GM18507 (cell line): Measurements from ENCODE around the gene ZNF512.
"Not testable (repeated sequence)": the region's sequence is repeated elsewhere in the genome, so short reads cannot be mapped to it uniquely, and the experiment has no call there.

ENCODE experiments used
- DNase-seq: peaks from one replicate; pipeline ENCODE4 v3.0.0; 2011; ENCODE audit warnings: low read depth; ENCODE audit not compliant: insufficient read length; ENCODE audit errors: extremely low spot score
- FAIRE-seq: peaks from 2 replicates; lab custom pipeline; 2011; peaks lifted over from hg19 to GRCh38; lab: Jason Lieb, UNC

The ZNF512 gene

DNA sequence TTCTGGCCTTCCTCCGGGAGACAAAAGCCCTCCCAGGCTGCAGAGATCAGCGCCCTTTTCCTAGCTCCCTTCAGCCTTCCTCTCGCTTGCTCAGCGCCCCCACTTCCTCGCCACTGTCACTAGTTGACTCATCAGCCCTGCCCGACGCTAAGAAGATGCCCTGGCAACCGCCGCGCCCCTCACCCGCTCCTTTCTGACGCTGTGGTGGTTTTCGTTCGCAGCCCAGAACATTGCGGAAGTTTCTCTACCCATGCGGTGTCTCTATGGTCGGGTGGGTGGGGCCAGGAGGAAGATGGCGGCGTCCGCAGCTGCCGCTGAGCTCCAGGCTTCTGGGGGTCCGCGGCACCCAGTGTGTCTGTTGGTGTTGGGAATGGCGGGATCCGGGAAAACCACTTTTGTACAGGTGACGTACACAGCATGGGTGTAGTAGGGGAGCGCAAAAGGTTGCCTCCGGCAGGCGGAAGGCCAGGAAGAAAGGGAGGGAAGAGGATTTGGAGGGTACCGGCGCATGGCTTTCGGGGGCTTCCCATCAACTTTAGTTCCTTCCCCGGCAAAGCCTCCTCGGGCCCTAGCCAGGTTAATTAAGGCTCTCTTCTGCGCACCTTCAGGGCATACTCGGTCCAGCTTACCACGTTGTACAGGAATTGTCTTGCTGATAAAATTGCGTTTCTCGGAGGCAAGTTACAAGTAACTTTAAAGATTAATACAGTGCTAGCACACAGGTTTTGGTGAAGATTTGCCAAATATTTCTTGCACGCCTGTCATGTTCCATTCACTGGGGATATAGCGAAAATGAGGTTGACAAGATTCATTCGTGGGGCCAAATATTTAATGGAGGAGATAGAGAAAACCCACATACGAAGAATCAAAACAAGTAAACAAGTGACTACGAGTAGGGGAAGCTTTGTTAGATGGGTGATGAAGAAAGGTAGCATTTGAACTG, 46.2 kb downstream of the ZNF512 start, which contains the start of the genes CCDC121 and GPN1:
Gene CCDC121, minus strand, starts transcription at position 246 of the 943 bp plus-strand sequence. CDS start 1,213 bp downstream, outside the sequence.
Gene GPN1, plus strand, starts transcription at position 284 of the 943 bp plus-strand sequence. Its CDS starts 9 bp downstream, at position 293.
- peak; percentile 91 for FAIRE-seq
- peak; percentile 84 for DNase-seq

DNA sequence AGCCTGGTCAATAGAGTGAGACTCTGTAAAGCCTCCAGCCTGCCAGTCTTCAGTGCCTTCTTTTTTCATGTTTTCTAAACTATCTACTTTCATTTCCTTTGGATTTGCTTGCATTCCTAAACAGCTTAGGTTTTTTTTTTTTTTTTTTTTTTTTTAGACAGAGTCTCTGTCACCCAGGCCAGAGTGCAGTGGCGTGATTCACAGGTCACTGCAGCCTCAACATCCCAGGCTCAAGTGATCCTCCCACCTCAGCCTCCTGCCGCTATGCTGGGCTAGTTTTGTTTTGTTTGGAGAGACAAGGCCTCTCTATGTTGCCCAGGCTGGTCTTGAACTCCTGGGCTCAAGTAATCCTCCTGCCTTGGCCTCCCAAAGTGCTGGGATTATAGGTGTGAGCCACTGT, 47.4 kb downstream of the ZNF512 start:
- not testable (repeated sequence) for FAIRE-seq, DNase-seq

DNA sequence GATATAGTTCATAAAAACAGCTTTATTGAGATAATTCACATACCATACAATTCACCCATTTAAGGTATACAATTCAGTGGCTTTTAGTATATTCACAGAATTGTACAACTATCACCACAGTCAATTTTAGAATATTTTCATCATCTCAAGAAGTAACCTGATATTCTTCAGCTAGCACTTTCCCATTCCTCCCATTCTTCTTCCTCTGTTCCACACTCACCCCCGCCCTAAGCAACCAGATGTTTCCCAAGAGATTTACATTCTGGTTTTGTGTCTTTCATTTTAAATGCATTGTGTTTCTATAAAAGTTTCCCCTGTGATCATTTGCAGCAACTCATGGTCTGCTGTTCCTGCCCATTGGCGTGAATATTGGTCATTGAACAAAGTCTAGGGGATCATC, 51.4 kb downstream of the ZNF512 start:
- no peak for DNase-seq

DNA sequence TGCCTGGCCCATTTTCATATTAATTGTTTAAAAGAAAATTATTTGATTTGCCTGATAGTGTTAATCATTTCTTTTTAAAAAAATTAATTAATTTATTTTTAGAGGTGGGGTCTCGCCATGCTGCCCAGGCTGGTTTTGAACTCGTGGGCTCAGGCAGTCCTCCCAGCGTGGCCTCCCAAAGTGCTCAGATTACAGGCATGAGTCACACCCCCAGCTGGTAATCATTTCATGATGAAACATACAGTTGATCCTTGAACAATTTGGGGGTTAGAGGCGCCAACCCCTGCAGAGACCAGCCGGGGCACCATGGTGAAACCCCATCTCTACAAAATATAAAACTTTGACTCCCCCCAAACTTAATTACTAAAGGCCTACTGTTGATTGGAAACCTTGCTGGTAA, 53.9 kb downstream of the ZNF512 start:
- FAIRE-seq (no peak), DNase-seq (no peak)

More for the DNA sequence above, 51.4 kb downstream of the ZNF512 start:
- no peak for FAIRE-seq

DNA sequence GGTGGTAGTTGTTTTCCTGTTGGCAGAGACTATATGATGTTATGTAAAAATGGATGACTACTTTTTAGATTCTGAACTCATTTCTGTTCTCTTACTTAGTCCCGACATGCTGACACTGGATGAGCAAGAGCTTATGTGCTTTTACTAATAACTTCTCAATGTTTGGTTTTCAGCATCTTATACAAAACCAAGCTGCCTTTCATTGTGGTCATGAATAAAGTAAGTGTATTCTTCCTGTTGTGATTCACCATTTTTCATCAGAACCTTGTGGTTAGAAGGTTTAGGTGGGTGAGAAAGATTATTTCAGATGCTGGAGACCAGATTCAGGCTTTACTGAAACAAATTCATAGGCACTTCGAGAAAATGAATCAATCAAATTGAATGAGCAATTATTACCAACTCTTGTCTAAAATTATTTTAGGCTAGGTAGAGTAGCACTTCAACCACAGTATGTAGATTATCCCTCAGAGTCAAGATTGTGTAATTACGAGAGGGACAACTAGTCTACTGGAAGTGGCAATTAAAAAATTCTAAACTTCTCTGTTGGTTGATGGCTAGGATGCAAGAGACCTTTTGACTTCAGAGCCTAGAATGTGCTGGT, 55.3 kb downstream of the ZNF512 start:
- no peak for FAIRE-seq
- DNase-seq: no peak

DNA sequence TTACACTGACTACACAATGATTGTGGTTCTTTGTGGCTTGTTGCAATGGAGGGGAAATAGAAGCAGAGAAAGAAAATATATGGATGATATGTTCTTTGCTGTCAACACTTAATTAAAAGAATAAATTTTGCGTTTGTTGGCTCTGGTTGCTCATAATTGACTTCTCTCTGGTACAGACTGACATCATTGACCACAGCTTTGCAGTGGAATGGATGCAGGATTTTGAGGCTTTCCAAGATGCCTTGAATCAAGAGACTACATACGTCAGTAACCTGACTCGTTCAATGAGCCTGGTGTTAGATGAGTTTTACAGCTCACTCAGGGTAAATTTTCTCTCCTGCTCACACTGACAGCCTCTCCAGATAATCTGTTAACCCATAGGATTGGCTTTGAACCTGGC, 55.9 kb downstream of the ZNF512 start:
- DNase-seq (no peak), FAIRE-seq (no peak)

GRCh38 chr2:27640722-27641245, 57.9 kb downstream of the ZNF512 start:
- DNase-seq (no peak), FAIRE-seq (no peak)

DNA sequence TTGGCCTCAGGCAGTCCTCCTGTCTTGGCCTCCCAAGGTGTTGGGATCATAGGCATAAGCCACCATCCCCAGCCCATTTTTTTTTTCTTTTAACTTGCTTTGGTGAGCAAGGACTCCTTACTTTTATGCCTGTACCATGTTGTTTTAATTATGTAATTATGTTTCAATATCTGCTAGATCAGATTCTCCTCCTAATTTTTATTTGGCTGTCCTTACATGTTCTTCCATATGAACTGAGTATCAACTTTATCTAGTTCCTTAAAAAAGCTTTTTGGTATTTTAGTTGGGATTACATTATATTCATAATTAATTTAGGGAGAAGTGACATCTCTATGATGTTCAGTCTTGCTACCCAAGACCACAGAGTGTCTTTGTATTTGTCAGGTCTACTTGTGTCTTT, 62.4 kb downstream of the ZNF512 start:
- DNase-seq (no peak), FAIRE-seq (no peak)

DNA sequence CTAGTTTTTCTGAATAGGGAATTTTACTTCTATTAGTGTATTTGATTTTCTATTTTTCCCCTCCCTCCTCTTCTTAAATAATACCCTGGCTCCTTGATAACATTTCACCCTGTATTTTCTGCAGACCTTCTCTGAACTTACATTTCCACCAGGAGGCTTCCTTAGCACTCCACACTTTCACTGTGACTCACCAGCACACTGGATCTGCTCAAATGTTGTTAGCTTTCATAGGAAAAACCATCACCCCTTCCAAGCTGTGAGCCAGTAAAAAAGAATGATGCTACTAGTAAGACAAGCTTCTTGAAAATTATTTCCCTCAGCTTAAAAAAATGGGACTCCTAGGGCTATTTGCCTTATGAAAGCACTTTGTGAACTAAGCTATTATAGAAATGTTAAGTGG, 64.4 kb downstream of the ZNF512 start:
- DNase-seq (no peak), FAIRE-seq (no peak)

- FAIRE-seq (no peak), DNase-seq (no peak)
Measured at GRCh38 chr2:27647737-27648136, 64.9 kb downstream of the ZNF512 start.

DNA sequence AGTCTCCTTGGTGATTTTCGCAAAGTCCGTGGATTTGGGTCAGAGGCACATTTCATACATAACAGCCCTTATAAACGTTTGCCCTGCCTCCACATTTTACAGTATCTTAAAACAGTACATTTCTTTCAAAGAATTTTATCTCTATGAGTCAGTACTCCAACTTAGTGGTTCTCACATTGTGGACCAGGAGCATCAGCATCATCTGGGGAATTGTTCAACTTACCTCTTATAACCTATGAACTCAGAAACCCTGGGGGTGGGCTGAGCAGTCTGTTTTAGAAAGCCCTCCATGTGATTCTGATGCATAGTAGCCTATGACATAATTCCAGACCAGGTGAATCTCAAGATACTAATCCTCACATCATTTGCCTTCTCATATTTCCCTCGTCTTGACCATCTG, 68.2 kb downstream of the ZNF512 start:
- DNase-seq (no peak), FAIRE-seq (no peak)

DNA sequence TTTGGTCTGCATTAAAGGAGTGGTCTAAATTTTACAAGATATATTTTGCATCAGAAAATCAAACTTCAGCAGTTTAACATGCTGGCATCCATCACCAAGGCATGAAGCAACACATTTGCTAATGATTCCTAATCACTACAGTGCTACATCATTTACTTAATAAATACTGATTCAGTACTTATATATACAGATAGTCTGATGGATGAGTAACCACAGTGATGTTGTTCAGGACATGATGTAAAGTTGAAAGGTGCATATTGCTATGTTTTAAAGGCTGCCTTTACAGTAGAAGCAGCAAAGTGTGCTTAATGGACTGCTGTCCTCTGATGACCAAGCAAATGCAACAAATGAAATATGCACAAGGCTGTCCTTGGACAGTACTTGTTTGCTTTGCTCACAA, 69.5 kb downstream of the ZNF512 start:
- FAIRE-seq (no peak), DNase-seq (no peak)

DNA sequence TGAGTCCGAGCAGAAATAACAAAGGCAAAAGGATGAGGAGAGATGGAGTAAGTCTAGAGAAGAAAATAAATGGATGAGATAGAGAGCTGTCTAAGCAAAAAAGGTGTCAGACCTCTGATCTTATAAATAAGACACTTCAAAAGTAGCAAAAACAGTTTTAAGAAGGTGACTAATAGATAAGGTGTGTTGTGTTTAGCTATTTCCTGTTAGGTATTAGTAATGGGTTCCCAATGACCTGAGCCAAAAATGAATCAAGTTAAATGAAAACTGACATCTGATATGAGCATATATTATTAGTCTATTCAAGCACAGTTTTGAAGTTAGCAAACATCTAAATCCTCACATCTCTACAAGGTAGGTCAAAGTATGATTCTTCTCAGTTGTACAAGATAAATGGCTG, 69.9 kb downstream of the ZNF512 start:
- FAIRE-seq (no peak), DNase-seq (no peak)

DNA sequence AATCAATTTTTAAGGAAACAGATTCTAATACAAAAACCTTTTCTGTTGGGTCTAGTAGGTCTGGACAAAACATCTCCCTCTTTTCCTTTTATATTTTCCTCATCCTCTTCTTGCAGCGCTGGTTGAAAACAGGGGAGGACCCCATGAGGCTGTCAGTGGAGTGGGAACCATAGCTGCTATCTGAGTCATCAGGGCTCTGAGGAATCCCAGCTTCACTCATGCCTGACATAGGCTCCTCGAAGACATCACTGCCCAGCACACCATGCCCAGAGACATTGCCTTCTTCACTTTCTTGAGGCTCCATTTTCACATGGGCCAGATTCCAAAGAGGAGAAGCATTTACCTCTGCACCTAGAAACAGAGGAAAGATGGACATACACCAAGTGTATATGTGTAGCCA, 70.6 kb downstream of the ZNF512 start:
- DNase-seq: no peak
- FAIRE-seq: no peak

GRCh38 chr2:27655155-27655951, 72.5 kb downstream of the ZNF512 start:
- FAIRE-seq (no peak), DNase-seq (no peak)

- FAIRE-seq: no peak
- DNase-seq: no peak
Measured at GRCh38 chr2:27661371-27661770, 78.5 kb downstream of the ZNF512 start.

DNA sequence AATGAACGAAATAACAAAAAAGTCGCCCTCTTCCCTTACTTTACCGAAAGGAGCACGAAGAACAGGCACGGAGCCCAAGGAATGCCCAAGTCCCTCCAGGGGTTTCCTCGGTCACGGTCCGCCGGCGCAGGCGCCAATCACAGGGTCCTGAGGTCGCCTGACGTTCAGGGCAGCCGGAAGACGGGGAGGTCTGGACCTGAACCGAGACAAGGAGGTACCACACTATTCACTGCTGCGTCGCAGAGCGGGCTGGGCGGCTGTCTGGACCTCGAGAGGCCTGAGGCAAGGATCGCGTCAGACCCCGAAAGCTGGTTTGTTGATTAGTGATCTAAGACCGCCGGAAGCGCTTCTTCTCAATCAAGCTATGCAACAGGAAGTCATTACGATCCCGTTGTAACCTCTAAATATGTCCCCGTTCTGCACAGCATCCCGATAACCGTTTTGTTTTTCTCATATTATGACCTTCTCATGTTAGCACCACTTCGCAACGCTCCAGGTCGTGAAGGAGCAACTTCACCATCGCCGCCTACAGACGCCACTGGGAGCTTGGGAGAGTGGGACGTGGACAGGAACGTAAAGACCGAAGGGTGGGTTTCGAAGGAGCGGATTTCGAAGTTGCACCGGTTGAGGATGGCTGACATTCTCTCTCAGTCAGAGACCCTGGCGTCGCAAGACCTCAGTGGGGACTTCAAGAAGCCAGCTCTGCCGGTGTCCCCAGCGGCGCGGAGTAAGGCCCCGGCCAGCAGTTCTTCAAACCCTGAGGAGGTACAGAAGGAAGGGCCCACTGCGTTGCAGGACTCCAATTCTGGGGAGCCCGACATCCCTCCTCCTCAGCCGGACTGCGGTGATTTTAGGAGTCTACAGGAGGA, 80.7 kb downstream of the ZNF512 start, which contains the start of the genes SLC4A1AP and SUPT7L:
Gene SLC4A1AP, plus strand, starts transcription at position 605 of the 869 bp plus-strand sequence. Its CDS starts 26 bp downstream, at position 631.
Gene SUPT7L, minus strand, starts transcription at position 330 of the 869 bp plus-strand sequence. CDS start 1,422 bp downstream, outside the sequence.
- DNase-seq: peak; percentile 58
- peak; percentile 87 for FAIRE-seq

- DNase-seq: no peak
Measured at GRCh38 chr2:27664154-27664574, 81.3 kb downstream of the ZNF512 start.

More at GRCh38 chr2:27664154-27664574, 81.3 kb downstream of the ZNF512 start:
- FAIRE-seq: no peak
